Measurements from ENCODE around the gene NXPE3. TPM values are rescaled to one million over a fixed set of nuclear protein-coding genes. Genes with fewer than 3 reads are reported as not detected.
"Not testable (repeated sequence)": the region's sequence is repeated elsewhere in the genome, so short reads cannot be mapped to it uniquely, and the experiment has no call there.

Gene NXPE3
- 24.5 TPM for polyA plus RNA-seq (2012; ENCODE audit: insufficient read depth, insufficient read length, low read depth)

DNA sequence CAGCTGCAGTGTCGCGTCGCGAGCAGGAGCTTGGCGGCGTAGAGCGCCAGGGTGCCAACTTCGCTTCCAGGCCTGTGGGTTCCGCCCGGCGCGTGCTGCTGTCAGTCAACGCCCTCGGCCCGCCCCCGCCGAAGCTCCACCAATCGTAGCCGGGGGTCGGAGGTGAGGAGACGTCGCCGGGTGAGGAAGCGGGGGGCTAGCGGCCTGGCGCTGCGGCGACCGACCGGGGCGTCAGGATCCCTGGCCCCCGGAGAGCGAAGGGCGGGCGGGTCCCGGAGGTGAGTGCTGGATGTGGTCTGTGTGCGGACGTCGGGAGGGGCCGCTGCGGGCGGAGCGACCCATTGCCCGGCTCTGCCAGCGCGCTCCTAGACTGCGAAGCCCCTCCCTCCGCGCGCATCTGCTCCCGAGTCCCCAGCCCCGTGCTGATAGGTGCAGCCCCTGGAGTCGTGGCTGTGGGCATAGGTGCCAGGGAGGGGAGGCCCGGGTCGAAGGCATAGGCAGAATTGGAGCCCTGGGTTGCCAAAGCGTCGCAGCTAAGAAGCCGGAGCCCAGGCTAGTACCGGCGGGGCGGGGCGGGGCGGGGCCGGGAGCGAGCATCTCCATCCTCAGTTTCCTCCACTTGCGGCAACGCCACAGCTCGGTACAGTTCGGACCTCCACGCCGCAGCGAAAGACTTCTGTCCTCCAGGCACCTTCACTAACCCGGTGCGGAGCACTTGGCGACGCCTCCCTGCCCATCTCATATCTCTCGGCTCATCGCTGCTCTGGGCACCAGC lies at the start of gene NXPE3:
Gene NXPE3 (plus strand): TSS at position 165 of the 775 bp plus-strand sequence. CDS start 6,386 bp downstream, outside the sequence.
- no peaks in the 10 kb centered on the region; the same call in 1 of the 2 replicates for H3K4me1 ChIP-seq
- H3K9me3 ChIP-seq, result no peaks in the 10 kb centered on the region
- peaks cover 19% of the 10 kb centered on the region for H3K36me3 ChIP-seq
- peak within 1 kb of the TSS; percentile 71 for H3K4me3 ChIP-seq (ENCODE audit: low read depth, low read length)
- TF ChIP-seq, protein P1, sequence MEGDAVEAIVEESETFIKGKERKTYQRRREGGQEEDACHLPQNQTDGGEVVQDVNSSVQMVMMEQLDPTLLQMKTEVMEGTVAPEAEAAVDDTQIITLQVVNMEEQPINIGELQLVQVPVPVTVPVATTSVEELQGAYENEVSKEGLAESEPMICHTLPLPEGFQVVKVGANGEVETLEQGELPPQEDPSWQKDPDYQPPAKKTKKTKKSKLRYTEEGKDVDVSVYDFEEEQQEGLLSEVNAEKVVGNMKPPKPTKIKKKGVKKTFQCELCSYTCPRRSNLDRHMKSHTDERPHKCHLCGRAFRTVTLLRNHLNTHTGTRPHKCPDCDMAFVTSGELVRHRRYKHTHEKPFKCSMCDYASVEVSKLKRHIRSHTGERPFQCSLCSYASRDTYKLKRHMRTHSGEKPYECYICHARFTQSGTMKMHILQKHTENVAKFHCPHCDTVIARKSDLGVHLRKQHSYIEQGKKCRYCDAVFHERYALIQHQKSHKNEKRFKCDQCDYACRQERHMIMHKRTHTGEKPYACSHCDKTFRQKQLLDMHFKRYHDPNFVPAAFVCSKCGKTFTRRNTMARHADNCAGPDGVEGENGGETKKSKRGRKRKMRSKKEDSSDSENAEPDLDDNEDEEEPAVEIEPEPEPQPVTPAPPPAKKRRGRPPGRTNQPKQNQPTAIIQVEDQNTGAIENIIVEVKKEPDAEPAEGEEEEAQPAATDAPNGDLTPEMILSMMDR (IDR thresholded peaks at IDR 0.05; ENCODE audit: low read depth, low read length), result no peak
- DNase-seq, result peak; percentile 93
- no peaks in the 10 kb centered on the region for H3K27me3 ChIP-seq

DNA sequence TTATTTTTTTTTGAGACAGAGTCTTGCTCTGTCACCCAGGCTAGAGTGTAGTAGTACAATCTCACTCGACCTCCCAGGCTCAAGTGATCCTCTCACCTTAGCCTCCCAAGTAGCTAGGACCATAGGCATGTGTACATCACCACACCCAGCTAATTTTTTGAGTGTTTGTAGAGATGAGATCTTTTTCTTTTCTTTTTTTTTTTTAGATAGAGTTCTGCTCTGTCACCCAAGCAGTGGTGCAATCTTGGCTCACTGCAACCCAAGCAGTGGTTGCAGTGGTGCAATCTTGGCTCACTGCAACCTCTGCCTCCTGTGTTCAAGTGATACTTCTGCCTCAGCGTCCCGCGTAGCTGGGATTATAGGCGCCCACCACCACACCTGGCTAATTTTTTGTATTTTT lies 49.4 kb upstream of the NXPE3 start:
- H3K36me3 ChIP-seq, result peaks cover 65% of the 10 kb centered on the region
- no peak for DNase-seq

DNA sequence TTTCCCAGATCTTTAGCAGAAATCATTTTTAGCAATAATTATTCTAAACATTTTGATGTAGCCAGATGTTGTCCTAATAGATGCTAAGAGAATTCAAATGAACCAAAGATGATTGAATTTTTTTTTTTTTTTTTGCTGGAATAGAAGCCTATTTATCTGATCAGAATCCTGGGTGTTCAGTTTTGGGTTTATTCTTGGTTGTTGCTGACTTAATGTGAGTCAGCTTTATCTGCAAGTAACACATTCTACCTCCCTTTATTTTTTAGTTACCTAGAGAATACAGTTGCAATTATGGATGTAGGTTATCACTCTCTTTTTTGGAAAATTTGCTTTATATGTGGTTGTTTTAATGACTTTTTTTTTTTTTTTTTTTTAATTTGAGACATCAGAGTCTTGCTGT lies 48.2 kb upstream of the NXPE3 start:
- no peaks in the 10 kb centered on the region; the same call in 1 of the 2 replicates for H3K9me3 ChIP-seq
- no peaks in the 10 kb centered on the region for H3K27me3 ChIP-seq
- DNase-seq, result no peak
- TF ChIP-seq, protein P1 (IDR thresholded peaks at IDR 0.05; ENCODE audit: low read depth, low read length), result no peak
- no peaks in the 10 kb centered on the region; the same call in 1 of the 2 replicates for H3K4me1 ChIP-seq
- H3K4me3 ChIP-seq (ENCODE audit: low read depth, low read length), result no peak overlapping the region
- H3K36me3 ChIP-seq, result peaks cover 78% of the 10 kb centered on the region

More for the DNA sequence above, 49.4 kb upstream of the NXPE3 start:
- Histone ChIP-seq H3K27me3 (no peaks in the 10 kb centered on the region), H3K9me3 (no peaks in the 10 kb centered on the region; the same call in 1 of the 2 replicates), H3K4me1 (no peaks in the 10 kb centered on the region; the same call in 1 of the 2 replicates), H3K4me3 (ENCODE audit: low read depth, low read length) (no peak overlapping the region)
- TF ChIP-seq, protein P1 (IDR thresholded peaks at IDR 0.05; ENCODE audit: low read depth, low read length), result no peak

DNA sequence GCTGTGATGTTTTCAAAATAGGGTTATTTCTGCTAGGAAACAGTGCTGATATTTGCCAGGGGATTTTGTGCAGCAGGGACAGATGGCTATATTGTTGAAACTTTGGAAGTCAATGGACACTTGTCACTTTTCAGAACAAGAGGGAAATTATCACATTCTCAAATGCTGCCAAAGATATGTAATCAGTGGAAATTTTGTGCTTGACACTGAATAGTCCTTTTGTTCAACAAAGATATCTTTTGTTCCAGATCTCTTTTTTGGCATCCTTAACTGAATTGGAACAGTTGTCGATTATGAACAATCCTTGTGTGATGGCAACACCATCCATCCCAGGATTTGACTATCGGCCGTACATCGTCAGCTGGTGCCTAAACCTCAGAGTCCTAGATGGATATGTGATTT lies 46.8 kb upstream of the NXPE3 start:
- no peaks in the 10 kb centered on the region; the same call in 1 of the 2 replicates for H3K9me3 ChIP-seq
- H3K4me1 ChIP-seq, result no peaks in the 10 kb centered on the region
- H3K27me3 ChIP-seq, result no peaks in the 10 kb centered on the region
- no peak for DNase-seq
- peaks cover 82% of the 10 kb centered on the region for H3K36me3 ChIP-seq
- TF ChIP-seq, protein P1 (IDR thresholded peaks at IDR 0.05; ENCODE audit: low read depth, low read length), result no peak
- no peak overlapping the region for H3K4me3 ChIP-seq (ENCODE audit: low read depth, low read length)

DNA sequence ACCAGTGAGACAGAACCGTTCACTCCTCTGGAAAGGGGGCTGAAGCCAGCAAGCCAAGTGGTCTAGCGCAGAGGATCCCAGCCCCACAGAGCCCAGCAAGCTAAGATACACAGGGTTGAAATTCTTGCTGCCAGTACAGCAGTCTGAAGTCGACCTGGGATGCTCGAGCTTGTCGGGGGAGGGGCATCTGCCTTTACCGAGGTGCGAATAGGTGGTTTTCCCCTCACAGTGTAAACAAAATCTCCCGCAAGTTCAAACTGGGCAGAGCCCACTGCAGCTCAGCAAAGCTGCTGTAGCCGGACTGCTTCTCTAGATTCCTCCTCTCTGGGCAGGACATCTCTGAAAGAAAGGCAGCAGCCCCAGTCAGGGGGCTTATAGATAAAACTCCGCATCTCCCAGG lies 43.2 kb upstream of the NXPE3 start:
- H3K4me1 ChIP-seq, result no peaks in the 10 kb centered on the region
- no peak overlapping the region for H3K4me3 ChIP-seq (ENCODE audit: low read depth, low read length)
- no peaks in the 10 kb centered on the region for H3K27me3 ChIP-seq
- TF ChIP-seq, protein P1 (IDR thresholded peaks at IDR 0.05; ENCODE audit: low read depth, low read length), result no peak
- peaks cover 86% of the 10 kb centered on the region for H3K36me3 ChIP-seq
- H3K9me3 ChIP-seq, result no peaks in the 10 kb centered on the region; the same call in 1 of the 2 replicates
- no peak for DNase-seq

DNA sequence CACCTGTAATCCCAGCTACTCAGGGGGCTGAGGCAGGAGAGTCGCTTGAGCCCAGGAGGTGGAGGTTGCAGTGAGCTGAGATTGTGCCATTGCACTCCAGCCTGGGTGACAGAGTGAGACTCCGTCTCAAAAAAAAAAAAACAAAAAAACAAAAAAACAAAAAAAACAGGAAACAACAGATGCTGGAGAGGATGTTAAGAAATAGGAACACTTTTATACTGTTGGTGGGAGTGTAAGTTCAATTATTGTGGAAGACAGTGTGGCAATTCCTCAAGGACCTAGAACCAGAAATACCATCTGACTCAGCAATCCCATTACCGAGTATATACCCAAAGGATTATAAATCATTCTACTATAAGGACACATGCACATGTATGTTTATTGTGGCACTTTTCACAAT lies 37.1 kb upstream of the NXPE3 start:
- H3K9me3 ChIP-seq; H3K27me3 ChIP-seq; DNase-seq; H3K4me1 ChIP-seq; H3K4me3 ChIP-seq (ENCODE audit: low read depth, low read length): not testable (repeated sequence)
- H3K36me3 ChIP-seq, result peaks cover 43% of the 10 kb centered on the region

Data from BE2C (cell line).